GM19397 (cell line): ENCODE measurements around the gene ICE1.
"Not testable (repeated sequence)": the region's sequence is repeated elsewhere in the genome, so short reads cannot be mapped to it uniquely, and the experiment has no call there.

ENCODE experiments used
- ATAC-seq: cut with Tn5 transposase; IDR thresholded peaks from one replicate; pipeline ENCODE4 v1.9.1; 2021; ENCODE audit warnings: mild to moderate bottlenecking, moderate library complexity; ENCODE audit not compliant: unreplicated experiment

ICE1 gene, protein sequence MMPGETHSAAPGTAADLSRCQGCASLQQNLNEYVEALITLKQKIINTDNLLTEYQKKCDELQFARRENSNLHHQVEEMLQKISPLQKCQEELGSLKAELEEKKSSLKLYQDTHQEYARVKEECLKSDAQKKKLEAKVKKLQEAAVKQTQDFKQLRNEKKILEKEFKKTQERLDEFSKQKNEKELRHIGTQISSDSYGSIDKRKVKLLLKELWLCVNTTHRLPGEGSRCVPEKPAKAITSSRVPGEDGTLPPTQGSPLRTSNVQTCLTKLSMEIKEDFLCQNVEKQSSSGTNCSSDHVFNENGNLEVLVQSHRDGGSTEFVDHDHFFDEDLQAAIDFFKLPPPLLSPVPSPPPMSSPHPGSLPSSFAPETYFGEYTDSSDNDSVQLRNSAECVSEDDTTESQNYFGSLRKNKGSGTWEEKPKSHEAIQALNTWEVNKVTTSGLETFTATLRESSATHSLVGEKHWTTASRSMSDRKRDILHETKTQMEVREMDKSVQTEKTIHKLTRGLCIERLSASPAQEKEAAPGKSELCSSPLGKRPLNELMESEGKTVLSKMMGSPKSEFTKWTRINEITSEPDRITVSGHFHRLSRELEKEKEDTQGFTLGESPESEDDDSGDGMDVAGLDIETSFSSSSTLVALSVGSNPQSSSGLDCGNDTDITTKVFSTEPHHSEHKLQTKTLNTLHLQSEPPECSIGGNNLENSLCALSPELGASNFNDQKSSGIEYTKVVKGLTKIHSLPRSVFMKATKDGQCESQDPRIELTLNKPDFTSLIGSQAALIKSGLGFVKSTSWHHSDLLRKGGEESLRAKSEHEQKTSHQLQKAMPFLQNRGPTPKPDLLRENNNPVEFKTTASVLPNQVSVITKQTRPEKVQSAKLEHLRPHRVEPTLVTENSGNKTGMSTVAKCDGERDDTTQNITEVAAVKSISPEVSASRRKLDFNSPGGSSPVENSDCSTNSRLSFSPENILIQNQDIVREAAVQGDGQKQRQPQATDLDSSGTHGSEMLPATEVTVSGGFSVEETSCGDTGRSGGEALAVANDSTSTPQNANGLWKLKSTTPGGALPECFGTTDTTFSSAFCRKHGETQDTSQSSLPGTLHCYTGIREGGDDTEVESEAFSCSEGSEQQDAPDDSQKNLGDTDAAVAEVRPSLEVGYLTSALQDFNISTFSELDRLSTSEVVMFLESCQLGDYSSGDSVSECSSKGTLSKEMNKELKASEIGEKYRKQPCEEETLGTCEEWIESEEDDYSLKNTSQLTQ (N-terminal part only)

GRCh38 chr5:5421961-5422818 lies at the start of gene ICE1:
ICE1 (plus strand) TSS chr5:5422677; CDS start chr5:5422916, 239 bp downstream.
- peak; percentile 76 for ATAC-seq

- ATAC-seq, result no peak
Observed at GRCh38 chr5:5372930-5373329, 49.5 kb upstream of the ICE1 start.

DNA sequence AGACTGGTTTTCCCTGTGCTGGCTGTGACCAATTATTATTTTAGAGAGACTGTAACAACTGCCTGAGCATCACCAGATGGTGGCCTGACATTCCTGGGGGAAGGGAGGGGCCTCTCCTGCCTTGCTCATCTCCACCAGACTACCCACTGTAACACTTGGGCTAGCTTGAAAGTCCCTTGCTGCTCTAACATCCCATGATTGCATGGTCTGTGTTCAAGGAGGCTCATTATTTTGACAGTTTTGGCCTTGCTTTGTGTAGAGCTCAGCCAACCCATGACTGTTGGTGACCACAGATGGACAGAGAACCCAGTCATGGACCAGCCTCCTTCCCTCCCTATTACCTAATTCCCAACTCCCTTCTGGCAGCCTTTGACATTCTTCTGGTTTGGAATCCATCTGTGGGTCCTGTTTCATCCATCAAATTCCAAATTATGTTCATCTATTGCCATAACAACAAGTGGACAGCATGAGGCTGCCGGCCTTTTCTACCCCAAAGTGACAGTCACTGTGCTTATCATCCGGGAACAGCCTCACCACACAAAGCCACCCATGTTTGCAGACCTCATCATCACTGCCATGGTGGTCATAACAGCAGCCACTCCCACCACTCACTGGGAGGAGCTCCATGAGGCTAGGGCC lies 49.0 kb upstream of the ICE1 start:
- ATAC-seq, result no peak

DNA sequence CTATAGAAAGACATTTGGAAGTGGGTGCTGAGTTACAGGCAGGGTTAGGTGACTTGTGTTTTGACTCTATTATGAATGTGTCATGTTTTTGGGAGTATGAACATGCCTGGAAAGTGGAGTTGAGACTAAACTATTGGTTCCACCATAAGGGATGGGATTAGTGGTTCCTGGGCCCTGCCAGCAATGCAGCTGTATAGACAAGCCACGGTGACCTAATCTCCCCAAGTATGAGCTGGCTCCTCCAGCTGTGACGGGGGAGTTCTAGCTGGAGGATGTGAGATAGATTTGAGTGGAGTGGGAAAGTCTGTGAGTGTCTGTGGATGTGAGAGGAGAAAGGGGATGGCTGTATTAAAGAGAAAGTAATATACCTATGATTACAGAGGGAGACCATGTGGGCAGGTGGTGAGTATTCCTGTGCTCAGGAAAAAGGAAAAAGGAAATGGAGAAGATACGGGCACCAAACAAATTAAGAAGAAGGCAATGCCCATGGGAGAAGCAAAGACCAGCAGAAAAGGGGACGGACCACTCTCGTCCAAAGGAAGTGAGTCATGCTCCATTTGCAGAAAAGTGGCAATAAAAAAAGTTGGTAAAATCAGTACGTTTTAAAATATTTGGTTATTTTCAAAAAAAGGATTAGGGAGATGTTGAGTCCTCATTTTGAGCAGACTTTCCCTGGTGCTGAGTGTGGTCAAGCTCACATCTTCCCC lies 48.3 kb upstream of the ICE1 start:
- no peak for ATAC-seq

DNA sequence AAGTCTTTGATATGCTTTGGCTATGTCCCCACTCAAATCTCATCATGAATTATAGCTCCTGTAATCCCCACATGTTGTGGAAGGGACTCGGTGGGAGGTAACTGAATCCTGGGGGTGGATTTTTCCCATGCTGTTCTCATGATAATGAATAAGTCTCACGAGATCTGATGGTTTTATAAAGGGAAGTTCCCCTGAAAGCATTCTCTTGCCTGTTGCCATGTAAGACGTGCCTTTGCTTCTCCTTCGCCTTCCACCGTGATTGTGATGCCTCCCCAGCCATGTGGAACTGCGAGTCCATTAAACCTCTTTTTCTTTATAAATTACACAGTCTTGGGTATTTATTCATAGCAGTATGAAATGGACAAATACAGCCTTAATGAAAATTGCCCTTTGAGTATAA lies 44.7 kb upstream of the ICE1 start:
- no peak for ATAC-seq

DNA sequence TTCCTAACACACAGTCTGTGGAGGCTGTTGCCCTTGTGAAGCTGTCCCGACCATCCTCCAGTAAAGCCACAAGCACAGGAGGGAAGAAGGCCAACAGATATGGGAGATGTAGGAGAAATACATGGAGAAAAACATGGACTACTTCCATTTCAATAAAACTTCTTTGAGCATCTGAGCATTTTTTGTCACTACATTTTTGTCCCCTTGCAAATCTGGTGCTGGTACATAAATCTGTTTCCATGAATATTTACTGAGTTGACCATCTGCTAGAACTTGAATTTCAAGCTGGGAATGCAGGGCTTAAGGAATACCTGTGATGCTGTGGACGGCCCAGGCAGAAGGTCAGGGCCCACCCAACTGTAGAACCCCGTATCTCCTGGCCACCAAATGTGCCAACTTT lies 43.9 kb upstream of the ICE1 start:
- ATAC-seq, result no peak

- ATAC-seq, result no peak
Observed at GRCh38 chr5:5380298-5380697, 42.2 kb upstream of the ICE1 start.

DNA sequence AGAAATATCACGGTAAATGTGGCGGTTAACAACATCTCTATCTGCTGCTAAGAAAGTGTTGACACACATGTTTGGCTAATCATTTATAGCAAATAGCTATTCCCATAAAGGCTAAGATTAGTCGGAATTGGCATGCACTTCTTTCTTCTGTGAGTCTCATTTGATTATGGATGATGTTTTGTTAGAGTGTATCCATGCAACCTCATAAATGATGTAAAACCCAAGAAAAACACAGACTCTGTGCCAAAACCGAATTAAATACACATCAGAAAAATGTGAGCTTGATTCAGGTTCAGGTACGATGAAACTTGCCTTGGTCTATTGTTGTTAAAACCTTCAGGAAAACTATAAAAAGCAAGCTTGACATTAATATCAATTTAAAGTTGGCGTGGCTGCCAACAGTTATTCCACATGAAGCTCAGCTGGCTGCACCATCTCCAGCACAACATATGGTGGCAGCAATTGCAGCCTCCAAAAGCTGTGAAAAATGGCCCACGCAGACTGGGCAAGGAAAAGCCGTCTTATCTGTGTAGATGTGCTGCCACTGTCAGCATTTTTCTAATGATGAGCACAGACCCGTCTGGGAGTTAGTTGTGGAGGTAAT lies 41.1 kb upstream of the ICE1 start:
- ATAC-seq, result no peak

DNA sequence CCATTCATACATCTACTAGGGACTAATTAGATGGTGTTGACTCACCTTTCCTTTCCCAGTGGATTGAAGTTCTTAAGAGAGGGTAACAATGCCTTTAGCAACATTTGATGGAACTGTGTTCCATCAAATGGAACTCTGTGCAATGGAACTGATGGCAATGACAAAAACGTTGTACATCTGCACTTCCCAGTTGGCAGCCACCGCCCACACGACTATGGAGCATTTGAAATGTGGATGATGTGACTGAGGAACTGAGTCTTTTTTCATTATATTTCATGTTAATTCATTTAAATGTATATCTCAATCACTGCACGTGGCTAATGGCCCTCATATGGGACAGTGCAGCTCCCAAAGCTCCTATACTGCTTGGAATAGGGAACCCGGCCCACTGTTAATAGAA lies 39.0 kb upstream of the ICE1 start:
- no peak for ATAC-seq

DNA sequence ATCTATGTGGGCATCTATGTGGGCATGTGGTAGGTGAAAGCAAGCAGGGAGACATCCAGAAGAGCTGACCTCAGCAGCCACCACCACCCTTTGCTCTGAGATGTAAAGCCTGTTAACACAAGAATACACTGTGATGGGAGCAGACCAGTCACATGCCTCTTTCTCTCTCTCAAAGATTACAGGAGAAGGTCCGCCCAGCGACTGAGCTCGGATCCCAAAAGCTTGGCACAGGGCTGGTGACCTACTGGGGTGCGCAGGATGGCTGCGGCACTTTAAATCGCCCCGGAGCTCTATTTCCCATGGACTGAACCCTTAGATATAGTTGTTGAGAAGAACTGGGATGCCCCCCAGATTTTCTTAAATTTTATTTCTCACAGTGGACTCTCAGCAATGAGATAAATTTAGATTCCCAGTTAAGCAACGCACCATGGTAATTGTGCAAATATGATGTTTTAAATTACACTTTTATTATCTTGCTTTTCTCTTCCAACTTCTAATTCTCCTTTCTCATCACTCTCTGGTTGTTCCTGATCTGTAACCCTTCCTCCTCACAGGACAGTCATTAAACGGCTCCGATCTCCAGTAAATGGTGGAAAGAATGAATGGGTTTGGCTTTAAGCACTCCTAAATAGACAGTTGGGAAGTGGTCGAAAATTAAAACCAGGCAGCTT lies 37.7 kb upstream of the ICE1 start:
- ATAC-seq, result no peak

GRCh38 chr5:5385331-5385662 lies 37.2 kb upstream of the ICE1 start:
- ATAC-seq, result no peak

DNA sequence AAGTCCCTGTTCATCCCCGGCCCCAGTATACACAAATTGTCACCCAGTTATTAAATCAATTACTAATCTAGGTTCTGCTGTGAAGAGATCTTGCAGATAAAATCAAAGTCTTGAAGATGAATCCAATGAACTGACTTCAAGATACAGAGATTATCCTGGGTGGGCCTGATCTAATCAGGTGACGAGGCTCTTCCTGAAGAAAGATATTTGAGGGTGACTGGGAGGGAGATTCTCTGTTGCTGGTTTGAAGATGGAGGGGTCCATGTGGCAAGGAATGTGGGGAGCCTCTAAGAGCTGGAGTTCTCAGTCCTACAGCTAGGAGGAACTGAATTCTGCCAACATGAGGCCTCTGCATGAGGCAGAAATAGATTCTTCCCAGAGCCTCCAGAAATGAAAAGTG lies 36.1 kb upstream of the ICE1 start:
- no peak for ATAC-seq

DNA sequence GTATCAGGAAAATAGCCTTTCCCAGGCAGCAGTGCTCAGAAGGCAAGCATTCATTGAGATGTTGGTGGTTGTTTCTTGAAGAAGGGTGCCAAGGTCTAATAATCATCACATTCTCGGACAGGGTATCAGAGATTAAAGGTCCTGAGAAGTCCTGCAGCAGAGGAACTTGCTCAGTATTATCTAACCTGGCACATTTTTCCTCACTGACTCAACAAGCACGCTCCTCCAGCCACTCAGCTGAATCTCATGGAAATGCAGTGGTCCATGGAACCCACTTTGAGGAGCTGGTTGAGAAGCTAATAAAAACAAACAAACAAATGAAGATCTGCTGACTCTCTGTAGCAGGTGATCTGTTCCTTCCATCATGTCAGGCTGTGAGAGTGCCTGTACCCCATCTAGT lies 35.3 kb upstream of the ICE1 start:
- no peak for ATAC-seq

- no peak for ATAC-seq
Observed at GRCh38 chr5:5387777-5388176, 34.7 kb upstream of the ICE1 start.

DNA sequence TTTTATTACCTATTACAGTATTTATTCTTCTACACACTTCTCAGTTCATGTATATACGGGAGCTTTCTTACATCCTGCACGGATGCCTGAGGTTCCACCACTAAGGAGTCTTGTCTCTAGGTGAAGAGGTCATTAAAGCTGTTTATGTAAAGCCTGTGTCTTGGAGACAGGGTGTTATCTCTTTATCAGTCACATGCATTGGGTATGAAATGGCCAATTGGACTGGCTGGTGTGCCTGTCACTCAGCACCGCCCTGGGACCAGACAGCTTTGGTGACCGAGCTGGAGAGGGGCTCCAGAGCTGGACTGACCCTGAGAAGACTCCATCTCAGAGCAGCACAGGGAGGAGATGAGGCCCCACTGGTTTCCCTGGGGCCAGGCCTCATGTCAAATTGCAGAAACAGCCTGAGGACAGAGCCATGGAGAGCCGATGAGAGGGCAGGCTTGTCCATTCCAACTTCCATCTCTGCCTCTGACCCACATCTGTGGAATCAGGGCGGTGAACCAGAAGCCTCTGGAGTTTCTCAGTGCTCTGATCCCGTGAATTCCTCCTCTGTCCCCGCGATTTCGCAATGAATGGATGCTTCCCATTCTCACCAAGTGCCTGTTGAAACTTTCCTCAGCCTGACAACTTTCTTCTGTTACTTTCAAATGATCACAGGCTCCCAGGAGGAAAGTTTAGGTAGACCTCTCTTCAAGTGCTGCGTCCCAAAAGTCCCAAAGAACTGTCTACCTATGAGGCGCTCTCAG lies 32.2 kb upstream of the ICE1 start:
- ATAC-seq, result not testable (repeated sequence)

- ATAC-seq, result not testable (repeated sequence)
Observed at GRCh38 chr5:5392504-5392903, 30.0 kb upstream of the ICE1 start.

DNA sequence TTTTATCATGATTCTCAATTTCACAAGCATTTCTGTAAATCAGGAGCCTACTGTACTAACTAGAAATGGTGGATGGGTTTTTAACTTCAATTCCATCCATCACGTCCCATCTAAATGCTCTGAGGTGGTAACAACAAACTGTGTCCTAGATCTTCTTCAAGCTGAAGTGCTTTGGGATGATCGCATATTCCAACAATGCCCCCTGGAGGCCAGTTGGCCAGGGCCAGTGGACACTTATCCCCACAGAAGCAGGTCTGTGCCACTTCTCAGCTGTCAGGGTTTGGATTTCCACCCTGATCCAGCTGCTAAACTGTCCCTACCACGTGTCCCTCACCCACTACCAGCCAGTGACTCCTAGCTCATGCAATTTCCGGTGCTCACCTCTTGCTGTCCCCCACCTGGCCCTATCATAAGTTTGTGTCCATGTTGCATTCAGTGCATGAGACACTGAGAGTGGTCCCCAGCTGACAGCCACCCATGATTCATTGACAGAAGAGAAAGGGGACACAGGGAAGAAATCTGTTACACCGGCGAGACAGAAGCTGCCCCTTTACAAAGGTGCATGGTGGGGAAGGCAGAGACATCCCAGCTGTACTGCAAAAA lies 28.0 kb upstream of the ICE1 start:
- not testable (repeated sequence) for ATAC-seq
